NB4 (cell line): ENCODE data around the gene SLC26A8.

Experiments
- MAX ChIP-seq: IDR thresholded peaks from 2 replicates; pipeline ENCODE4 v1.6.1; 2011; ENCODE audit warnings: low read depth, low read length
- MYC ChIP-seq: IDR thresholded peaks from 2 replicates; pipeline ENCODE4 v1.6.1; 2011; ENCODE audit warnings: low read depth, low read length
- POLR2A ChIP-seq: IDR thresholded peaks from 2 replicates; pipeline ENCODE4 v1.6.1; 2011; ENCODE audit warnings: mild to moderate bottlenecking; ENCODE audit not compliant: insufficient read length; ENCODE audit errors: extremely low read depth
- TF ChIP-seq, protein P1 (sequence below): IDR thresholded peaks from one replicate; pipeline ENCODE4 v1.5.1; 2012; ENCODE audit warnings: low read depth, low read length

- TF ChIP-seq POLR2A, result no peak
- TF ChIP-seq, protein P1, sequence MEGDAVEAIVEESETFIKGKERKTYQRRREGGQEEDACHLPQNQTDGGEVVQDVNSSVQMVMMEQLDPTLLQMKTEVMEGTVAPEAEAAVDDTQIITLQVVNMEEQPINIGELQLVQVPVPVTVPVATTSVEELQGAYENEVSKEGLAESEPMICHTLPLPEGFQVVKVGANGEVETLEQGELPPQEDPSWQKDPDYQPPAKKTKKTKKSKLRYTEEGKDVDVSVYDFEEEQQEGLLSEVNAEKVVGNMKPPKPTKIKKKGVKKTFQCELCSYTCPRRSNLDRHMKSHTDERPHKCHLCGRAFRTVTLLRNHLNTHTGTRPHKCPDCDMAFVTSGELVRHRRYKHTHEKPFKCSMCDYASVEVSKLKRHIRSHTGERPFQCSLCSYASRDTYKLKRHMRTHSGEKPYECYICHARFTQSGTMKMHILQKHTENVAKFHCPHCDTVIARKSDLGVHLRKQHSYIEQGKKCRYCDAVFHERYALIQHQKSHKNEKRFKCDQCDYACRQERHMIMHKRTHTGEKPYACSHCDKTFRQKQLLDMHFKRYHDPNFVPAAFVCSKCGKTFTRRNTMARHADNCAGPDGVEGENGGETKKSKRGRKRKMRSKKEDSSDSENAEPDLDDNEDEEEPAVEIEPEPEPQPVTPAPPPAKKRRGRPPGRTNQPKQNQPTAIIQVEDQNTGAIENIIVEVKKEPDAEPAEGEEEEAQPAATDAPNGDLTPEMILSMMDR, result no peak
- TF ChIP-seq MAX, result no peak
- TF ChIP-seq MYC, result no peak
Observed at GRCh38 chr6:35919085-35919826, 105.2 kb downstream of the SLC26A8 start.
